Activated CD4-positive, alpha-beta T cell treated with anti-CD3 and anti-CD28 coated beads, Interleukin-10, Interleukin-2, amounts not matched to agents 100 ng/mL and 50 ng/mL, durations not matched to agents 16 hours and 8 hours (primary cell): ENCODE data around the gene CRHBP.
"Not testable (repeated sequence)": the region's sequence is repeated elsewhere in the genome, so short reads cannot be mapped to it uniquely, and the experiment has no call there.

Source experiments
- DNase-seq: peaks from one replicate; pipeline ENCODE4 v3.0.0-alpha.2; 2020

CRHBP gene, protein sequence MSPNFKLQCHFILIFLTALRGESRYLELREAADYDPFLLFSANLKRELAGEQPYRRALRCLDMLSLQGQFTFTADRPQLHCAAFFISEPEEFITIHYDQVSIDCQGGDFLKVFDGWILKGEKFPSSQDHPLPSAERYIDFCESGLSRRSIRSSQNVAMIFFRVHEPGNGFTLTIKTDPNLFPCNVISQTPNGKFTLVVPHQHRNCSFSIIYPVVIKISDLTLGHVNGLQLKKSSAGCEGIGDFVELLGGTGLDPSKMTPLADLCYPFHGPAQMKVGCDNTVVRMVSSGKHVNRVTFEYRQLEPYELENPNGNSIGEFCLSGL

DNA sequence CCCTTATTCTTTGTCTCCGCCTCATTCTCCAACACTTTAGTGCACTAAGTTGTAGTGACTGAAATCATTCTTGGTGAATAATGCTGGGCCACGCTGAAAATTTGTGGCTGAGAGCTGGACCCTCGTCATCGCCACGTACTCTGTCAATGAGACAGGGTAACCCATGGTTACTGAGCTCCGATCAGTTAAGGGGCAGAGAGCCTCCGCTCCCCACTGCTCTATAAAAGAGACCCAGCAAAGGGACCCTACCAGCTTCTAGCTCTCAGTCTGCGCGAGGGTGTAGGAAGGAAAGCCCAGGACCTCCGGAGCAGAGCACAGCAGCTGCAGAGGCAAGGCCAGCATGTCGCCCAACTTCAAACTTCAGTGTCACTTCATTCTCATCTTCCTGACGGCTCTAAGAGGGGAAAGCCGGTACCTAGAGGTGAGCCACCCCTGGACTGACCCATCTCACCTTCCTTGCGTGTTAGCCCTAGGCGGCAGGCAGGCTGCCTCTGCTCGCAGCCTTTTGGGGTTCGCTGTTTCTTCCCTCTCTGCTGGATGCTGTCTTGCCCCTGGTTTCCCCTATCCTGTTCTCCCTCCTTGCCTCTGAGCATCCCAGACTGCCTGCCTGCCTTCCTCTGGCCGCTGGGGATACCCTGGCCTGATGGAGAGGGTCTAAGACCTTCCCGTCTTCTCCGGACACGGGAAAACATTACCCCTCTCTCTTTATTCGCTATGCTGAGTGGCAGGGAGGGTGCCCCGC, at the start of gene CRHBP:
TSS of gene CRHBP (plus strand) at position 251 of the 742 bp plus-strand sequence. CDS start at position 341, 90 bp downstream.
- no peak for DNase-seq

DNA sequence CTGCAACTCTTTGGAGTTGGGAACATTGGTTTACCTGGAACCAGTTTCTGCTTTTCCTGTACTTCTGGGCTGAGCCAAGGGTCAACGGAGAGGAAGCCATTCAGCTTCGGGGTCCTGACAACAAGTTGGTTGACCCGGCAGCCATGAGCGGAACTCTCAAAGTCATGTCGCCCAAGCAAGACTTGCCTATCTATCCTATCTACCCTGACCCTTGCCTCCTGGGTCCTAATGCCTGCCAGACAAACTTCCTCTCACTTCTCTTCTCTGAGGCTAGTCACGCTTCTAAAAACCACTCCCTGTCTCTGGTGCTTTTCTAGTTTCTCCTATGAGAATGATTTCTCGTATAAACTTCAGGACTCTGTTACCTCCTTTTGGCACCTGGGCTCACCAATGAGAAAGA, 44.7 kb upstream of the CRHBP start:
- DNase-seq = no peak

DNA sequence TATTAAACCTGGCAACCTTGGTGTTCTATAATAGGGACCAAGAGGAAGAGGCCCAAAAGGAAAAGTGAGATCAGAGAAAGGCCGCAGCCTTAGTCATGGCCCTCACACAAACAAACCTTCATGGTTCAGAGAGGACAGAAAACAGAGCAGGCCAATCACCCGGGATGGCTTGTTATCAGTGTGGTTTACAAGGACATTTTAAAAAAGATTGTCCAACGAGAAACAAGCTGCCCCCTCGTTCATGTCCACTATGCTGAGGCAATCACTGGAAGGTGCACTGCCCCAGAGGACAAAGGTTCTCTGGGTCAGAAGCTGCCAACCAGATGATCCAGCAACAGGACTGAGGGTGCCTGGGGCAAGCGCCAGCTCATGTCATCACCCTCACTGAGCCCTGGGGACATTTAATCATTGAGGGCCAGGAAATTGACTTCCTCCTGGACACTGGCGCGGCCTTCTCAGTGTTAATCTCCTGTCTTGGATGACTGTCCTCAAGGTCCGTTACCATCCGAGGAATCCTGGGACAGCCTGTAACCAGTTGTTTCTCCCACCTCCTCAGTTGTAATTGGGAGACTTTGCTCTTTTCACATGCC, 42.4 kb upstream of the CRHBP start:
- not testable (repeated sequence) for DNase-seq

DNA sequence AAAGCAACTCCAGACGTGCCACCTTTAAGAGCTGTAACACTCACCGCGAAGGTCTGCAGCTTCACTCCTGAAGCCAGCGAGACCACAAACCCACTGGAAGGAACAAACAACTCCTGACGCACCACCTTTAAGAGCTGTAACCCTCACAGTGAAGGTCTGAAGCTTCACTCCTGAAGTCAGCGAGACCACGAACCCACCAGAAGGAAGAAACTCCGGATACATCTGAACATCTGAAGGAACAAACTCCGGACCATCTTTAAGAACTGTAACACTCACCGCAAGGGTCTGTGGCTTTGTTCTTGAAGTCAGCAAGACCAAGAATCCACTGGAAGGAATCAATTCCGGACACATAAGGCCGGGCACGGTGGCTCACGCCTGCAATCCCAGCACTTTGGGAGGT, 38.2 kb upstream of the CRHBP start:
- DNase-seq = not testable (repeated sequence)

DNA sequence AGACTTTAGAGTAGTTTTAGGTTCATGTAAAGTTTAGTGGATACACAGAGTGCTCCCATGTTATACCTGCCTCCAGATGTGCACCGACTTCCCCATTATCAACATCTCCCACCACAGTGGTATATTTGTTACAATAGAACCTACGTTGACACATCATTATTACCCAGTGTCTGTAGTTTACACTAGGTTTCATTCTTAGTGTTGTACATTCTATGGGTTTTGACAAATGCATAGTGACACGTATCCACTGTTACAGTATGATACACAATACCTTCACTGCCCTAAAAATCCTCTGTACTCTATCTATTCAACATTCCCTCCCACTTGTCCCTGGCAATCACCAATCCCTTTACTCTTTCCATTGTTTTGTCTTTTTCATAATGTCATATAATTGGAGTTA, 34.3 kb upstream of the CRHBP start:
- DNase-seq = peak; percentile 2

DNA sequence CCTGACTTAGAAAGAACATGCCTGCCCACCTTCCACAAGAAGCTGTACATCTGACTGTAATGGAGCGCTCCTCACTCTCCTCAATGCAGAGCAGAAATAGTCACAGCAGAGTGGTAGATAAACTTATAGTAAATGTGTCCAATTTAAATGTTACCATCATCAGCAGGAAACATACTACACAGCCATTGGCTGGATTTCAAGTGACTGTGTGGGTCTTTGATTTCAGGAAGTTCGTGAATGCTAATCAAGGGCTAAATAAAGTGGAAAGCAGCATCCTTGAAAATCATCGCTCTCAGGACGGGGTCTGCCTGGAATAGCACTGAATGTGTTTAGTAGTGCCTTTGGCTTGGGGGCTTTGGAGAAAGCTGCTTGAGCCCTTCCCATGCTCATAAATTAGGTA, 32.4 kb upstream of the CRHBP start:
- DNase-seq = no peak

DNA sequence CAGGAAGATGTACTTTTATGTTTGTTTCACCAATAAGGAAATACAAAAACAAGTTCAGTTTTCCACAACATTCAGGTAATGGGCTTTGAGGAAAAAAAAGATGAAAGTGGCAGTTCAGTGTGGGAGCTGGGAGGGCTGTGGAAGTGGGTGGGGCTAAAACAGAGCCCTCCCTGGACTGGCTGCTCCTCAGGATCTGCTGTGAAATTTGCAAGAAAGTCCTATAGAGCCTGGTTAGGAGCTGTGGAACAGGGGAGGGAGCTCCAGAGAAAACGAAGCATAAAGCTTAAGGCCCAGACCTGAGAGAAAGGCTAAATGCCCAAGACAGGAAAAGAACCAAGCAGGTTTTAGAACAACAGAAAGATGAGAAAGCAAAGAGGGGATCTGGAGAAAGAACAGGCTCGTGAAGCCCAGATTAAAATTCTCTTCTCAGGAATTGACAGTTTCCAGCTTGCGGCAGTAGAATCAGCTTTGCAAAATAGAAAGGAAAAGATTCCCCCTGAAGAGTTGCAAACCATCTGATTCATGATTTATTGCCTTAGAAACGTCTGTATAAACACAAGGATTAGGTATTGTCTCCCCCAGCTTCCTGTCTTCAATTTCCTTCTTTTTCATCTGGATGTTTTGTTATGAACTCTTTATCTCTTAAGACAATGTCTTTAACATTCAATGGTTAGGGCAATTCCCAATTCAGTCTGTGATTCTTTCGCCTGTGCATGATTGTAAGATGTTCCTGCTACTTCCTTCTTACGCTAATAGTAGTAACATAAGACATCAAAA, 26.3 kb upstream of the CRHBP start:
- DNase-seq = no peak

DNA sequence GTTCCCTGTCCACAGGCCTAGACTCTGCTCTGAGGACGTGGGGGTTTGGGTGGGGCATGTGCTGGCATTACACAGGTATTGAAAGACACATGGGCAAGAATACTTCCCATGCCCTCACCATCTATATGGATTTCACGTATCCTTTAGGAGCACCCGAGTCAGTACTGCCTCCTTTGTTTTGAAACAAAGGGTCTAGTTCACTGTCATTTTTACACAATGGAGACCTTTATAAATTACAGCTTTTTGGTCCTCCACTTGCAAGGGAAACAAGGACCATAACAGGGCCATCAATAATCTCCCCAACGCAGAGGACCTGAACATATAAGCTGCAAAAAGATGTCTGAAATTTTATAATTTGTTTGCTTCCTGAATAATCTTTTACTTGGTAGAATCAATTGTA, 24.9 kb upstream of the CRHBP start:
- no peak for DNase-seq

DNA sequence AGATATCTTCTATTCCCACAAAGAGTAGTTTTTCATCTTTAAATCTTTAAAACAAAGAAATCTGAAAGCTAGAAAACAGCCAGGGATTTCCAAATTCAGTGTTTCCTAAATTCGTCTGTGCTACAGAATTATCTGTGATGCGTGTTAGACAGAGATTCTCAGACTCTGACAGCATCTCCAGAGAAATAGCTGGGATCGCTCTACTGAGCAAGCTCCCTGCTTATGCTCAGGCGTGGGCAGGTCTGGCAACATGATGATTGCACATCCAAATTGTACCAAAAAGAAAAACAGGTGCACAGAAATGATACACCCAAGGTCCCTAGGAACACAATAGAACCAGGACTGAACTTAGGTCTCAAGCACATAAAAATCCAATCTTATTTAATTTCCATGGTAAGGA, 22.8 kb upstream of the CRHBP start:
- no peak for DNase-seq

DNA sequence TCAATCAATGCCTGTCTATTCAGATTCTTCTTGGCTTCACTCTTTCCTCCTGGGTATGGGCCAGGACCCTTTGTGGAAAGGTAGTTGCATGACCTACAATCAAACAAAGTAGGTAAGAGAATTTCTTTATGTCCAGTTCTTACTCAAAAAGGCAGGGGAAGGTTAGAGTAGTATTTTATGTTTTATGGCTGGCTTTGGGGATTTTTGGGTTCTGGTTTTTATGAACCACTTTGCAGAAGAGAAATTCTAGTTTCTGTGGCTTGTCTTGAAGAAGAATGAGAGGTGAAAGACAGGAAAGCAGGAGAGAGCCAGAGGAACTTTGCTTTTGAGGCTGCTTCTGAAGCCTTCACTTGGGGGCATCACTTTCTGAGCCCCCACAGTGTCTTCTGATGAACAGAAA, 14.7 kb upstream of the CRHBP start:
- peak; percentile 26 for DNase-seq

DNA sequence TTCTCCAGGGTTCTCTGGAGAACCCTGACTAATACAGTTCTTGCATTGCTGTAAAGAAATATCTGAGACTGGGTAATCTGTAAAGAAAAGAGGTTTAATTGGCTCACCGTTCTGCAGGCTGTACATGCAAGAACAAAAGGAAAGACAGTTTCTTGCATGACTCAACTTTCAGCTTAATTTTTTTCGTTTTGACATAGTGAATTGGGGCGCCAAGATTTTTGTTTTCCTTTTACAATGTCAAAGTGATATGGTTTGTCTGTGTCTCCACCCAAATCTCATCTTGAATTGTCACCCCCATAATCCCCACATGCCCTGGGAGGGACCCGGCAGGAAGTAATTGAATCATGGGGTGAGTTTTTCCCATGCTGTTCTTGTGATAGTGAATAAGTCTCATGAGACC, 11.8 kb upstream of the CRHBP start:
- DNase-seq = peak; percentile 45

DNA sequence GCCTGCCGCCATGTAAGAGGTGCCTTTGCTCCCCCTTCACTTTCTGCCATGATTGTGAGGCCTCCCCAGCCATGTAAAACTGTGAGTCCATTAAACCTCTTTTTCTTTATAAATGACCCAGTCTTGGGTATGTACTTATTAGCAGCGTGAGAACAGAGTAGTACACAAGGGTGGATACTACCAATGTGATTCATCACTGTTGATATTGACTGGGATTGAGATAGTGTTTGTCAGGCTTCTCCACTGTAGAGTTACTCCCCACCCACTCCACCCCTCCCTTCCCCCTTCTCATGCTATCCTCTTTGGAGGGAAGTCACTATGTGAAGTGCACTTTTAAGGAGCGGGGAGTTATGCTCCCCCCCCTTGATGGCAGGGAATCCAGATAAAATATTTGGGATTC, 11.4 kb upstream of the CRHBP start:
- no peak for DNase-seq

DNA sequence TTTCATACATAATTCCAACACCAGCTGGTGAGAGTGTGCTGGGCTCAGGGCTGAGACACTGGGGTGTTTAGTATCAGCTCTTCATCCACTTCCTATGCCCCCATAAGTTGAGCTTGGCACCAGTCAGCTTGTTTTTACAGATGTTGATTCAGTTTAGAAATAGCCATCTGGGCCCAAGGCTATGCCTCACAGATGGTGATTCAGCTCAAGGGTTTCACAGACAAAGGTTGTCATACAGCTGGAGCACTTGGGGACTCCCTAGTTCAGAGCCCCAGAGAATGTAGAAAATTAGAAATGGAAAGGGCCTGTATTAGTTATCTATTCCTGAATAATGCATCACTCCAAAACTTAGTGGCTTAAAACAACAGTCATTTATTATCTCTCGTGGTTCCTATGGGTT, 10.3 kb upstream of the CRHBP start:
- DNase-seq = no peak

DNA sequence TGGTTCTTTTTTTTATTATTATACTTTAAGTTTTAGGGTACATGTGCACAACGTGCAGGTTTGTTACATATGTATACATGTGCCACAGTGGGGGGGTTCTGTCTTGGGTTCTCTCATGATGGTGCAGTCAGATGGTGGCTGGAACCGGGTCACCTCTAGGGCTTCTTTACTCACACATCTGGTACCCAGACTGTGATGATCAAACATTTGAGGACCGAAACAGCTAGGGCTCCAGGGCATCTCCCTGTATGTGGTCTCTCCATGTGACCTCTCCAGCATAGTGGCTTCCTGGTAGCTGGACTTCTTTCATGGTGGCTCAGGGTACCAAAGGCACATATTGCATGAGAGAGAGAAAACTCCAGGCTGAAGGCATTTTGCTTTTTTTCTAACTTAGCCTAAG, 9.8 kb upstream of the CRHBP start:
- DNase-seq = no peak

DNA sequence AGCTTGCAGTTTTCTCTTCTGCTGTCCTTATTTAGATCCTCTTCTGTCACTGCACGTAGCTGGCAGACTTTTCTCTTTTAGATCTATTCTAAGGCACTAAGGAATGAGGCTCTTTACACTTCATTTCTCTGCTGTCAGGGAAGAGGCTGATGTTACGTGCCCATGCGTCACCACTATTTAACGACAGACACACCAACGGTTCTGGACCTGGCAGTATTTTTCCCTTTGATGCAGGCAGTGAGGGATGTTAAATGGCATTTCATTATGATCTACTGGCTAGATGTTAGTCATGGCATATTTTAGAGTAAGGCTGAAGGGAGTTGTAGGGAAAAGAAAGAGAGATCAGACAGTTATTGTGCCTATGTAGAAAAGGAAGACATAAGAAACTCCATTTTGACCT, 8.2 kb upstream of the CRHBP start:
- DNase-seq = no peak

DNA sequence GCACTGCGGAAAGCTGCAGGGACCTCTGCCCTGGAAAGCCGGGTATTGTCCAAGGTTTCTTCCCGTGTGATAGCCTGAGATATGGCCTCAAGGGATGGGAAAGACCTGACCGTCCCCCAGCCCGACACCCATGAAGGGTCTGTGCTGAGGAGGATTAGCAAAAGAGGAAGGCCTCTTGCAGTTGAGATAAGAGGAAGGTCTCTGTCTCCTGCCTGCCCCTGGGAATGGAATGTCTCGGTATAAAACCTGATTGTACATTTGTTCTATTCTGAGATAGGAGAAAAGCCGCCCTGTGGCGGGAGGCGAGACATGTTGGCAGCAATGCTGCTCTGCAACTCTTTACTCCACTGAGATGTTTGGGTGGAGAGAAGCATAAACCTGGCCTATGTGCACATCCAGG, 7.6 kb upstream of the CRHBP start:
- DNase-seq = not testable (repeated sequence)

DNA sequence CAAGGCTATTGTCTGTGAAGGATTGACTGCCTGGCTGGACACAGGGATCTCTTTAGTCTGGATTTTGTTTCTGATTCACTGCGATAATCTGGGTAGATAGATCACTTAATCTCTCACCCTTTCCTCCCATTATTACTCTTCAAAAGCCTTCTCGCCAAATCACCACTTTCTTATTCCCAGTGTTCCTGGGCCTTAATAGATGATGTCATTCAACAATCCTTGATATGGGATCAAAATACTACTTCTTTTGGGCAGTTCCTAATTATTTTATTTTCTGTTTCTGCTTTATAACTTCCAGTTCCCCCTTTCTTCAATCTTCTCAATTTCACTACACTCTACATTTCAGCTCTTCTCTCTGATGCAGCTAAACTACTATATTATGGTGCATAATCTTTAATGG, 6.8 kb upstream of the CRHBP start:
- no peak for DNase-seq

DNA sequence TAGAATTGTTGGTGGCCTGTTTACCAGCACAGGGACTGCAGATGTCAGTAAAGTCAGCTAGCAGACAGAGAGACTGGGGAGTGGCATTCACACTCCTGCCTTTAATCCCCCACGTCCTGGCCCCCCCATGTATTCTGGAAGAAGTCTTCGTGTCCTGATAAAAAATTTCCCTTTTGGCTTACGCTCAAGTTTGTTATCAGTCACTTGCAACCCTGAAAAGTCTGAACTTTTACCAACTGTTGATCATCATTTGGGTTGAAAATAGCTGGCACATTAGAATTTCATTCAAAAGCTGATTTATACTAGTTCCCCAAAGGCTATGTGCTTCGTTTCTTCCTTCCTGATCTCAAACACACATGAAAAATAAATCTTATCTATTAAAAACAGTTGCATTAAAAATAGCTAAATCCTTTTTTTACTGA, 5.8 kb upstream of the CRHBP start:
- DNase-seq = no peak

DNA sequence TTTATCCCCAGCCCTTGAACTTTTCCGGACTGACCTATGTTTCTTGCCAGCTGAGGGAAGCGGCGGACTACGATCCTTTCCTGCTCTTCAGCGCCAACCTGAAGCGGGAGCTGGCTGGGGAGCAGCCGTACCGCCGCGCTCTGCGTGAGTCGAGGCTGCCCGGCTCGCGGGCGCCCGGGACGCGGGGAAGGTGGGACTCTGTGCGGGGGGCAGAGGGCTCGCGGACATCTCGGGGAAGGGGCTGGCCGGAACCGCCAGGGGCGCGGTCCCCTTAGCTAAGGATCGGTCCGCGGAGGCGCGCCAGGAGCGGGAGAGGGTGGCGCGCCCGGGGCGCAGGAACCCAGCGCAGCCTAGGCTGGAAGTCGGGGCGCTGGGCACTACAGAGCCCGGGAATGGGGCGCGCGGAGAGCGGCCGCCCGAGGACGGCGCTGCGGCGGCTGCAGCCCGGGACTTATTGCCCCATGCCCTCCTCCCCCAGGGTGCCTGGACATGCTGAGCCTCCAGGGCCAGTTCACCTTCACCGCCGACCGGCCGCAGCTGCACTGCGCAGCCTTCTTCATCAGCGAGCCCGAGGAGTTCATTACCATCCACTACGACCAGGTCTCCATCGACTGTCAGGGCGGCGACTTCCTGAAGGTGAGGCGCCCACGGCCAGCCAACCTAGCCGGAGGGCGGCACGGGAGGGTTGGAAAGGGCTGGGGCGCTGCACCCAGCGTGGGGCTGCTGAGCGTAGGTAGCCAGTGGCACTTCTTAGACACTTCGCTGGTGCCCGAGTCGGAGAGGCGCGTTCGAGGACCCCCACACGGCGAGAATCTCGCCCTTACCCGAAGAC, 922 bp downstream of the CRHBP start:
- no peak for DNase-seq

DNA sequence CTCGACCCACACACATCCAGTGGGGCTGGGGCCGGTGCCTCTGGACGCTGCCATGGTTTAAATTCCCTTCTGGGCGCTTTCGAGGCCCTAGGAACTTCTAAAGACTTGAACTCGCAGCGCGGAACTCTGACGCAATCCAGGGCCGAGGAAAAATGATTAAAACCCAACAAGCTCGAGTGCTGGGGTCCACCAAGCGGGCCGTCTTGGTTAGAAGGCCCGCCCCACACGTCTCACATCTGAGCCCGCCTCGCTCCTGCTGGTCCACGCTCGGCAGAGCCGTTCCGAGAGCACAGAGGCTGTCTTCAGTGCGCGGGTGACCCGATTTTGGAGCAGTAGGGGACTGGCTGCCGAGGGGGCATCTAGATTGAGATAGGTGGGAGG, 1.5 kb downstream of the CRHBP start:
- DNase-seq = no peak

DNA sequence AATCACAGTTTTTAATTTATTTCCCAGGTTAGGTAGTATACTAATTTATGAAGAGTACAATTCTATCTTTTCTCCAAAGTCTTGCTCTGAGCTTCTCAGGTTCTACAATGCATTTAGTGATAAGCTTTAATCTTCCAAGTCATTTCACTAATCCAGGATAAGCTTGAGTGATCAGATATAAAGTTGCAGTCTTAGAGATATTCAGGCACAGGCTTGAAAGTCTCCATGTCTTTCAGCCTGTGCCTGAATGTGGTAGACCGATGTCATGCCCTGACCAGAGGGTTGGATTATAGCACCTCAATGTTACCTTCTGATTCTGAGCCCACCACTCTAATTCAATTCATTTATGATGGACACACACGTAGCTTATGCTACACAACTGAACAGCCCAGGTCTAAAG, 3.2 kb downstream of the CRHBP start:
- no peak for DNase-seq

DNA sequence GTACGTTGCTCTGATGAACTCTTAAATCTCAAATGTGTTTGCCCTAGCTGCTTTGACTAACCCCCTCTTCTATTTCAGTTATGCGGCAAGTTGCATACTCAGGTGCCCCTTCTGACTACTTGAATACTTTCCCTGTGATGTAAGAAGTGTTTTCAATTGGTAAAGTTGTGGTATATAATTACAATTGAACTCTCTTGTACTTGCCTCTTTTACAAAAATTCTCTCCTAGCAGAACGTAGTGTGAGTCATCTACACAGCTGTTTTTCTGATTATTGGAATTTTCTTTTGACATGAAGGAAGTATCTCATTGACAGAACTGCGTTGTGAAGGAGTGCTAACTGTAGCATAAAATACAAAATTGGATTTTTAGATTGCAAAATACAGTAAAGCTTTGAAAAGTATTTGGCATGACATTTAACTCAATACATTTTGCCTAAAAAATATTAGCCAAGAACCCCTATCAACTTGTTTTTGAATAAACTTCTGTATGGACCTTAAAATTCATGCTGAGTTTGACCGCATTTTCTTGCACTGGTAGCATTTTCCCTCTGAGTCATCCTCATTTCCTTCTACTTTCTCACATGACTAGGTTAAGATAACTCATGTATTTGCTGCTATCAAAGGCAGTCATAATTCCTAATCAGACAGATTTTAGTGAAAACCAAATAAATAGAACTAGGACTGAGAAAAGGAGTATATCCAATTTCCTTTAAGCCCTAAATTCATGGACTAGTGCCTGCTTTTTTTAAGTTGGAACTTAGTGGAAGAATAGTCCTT, 6.3 kb downstream of the CRHBP start:
- peak; percentile 58 for DNase-seq
